GM18873 (cell line): ENCODE data around the gene FRAS1.
"Not testable (repeated sequence)": the region's sequence is repeated elsewhere in the genome, so short reads cannot be mapped to it uniquely, and the experiment has no call there.

Source experiments
- ATAC-seq: cut with Tn5 transposase; IDR thresholded peaks from one replicate; pipeline ENCODE4 v1.9.1; 2021; ENCODE audit warnings: mild to moderate bottlenecking, moderate library complexity, moderate number of reproducible peaks; ENCODE audit not compliant: unreplicated experiment, low FRiP score

Gene FRAS1

DNA sequence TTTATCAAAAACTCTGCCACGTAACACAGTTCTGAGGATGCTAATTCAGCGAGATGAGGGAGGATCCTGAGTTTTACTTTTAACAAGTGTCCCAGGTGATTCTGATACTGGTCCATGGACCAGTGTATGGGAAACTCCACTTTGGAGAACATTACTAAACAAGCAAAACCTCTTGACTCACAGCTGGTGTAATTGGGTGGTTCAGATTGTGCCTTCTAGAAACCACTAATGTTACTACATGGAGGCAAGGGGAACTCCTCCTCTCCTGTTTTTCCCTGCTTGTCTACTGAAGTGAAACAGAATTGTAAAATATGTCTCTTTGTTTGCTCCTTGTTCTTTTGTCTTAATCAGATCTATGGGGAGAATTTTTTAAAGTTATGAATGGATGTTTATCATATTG, 62.6 kb downstream of the FRAS1 start:
- ATAC-seq = no peak

DNA sequence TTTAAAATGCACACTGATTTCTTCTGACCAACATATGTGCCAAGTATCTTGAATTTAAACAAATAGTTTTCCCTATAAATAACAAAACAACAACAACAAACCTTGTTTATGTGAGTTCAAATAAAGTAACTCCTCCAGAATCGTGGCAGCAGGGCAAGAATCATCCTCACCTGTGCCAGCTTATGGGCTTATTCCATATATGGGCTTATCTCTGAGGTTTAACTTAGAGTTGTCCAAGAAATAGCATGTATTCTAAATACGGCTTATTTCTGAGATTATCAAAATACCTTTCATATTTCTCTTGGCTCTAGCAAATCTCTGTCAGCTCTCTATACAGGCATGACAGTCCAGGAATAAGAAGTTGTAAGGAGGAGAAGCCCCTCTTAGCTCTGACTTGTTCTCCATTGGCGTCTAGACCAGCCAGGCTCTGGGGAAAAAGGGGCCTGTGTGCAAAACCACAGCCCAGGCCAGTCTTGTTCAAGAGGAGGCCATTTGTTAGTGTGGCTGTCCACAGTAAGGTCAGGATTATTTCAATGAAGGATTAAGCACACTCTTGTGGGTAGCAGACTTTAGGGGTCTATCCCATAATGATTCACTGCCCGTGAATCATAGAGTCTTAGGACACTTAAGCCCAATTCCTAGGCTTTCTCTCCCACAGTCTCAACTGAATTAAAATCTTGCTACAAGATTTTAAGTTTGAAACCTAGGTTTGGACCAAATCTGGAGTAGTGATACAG, 63.2 kb downstream of the FRAS1 start:
- no peak for ATAC-seq

DNA sequence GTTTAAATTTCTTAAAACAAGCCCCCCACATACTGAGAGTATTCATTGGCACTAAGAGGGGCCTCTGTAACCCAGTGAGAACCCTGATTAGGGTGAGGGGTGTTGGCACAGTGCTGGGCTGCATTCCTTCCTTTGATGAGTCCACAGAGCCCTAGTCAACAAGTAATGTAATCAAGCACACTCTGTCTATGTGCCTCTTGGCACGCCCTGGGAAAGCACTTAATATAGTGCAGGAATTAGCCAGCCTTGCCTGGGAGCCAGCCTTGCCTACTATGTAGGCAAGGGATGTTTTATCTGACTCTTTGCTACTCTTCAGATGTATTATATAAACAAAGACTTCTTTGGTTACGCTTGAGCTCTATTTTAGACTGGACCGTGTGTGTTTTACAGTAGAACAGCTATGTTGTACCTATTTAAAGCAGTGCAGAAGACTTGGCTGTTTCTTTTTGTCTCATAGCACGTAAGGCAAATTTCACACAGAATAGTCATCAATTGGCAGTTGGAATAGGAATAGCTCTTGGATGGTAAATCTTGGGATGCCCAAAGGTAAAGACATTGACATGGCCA, 64.3 kb downstream of the FRAS1 start:
- no peak for ATAC-seq

DNA sequence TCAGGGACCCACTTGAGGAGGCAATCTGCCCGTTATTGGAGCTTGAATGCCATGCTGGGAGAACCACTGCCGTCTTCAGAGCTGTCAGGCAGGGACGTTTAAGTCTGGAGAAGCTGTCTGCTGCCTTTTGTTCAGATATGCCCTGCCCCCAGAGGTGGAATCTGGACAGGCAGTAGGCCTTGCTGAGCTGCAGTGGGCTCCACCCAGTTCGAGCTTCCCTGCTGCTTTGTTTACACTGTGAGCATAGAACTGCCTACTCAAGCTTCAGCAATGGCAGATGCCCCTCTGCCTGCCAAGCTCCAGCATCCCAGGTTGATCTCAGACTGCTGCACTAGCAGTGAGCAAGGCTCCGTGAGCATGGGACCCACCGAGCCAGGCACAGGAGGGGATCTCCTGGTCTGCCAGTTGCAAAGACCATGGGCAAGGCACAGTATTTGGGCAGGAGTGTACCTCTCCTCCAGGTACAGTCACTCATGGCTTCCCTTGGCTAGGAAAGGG, 68.8 kb downstream of the FRAS1 start:
- ATAC-seq = not testable (repeated sequence)

DNA sequence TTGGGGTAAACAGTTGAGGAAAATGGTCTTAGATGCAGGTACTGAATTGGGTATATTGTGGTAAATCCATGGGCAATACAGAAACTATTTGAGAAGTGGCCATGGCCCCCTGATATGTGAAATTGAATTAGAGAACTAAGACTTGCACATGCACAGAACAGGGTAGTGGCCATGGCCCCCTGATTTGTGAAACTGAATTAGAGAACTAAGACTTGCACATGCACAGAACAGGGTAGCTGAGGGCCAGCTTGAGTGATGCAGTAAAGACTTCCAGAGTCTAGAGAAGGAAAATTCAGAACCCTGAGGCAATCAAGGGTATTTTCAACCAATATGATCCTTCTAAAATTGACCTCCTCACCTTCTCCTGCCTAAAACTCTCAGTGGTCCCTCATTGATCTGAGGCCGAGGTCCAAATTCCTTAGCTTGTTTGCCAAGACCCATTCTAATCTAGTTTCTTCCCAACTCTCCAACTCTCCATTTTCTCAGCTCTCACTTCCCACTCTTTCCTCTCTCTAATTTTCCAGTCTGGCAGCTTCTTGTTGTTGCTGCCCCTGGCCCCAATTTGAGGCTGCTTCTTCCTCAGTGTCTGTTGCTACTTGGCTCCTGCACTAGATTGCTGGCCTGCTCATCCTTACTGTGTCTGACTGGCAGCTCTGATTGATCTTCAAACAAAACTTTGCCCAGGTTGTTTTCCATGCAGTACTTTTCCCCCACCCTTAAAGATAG, 72.4 kb downstream of the FRAS1 start:
- no peak for ATAC-seq

DNA sequence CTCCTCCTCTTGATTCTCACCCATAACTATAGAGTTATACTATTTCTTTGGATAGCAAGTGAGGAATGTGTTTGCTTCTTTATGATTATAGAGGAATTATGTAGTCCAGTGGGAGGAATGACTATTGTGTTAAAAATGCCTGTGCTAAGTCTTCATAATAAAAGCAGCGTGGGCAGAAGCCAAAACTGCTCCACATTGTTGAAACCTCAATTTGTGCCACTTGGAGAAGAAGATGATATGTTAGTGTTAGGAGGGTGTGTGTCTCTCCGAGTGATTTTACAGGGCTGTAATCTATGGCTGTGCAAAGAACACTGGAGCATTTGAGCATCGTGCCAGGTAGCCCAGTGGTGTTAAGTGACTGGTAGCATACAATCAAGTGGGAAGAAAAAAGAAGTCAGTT, 74.3 kb downstream of the FRAS1 start:
- ATAC-seq = no peak

DNA sequence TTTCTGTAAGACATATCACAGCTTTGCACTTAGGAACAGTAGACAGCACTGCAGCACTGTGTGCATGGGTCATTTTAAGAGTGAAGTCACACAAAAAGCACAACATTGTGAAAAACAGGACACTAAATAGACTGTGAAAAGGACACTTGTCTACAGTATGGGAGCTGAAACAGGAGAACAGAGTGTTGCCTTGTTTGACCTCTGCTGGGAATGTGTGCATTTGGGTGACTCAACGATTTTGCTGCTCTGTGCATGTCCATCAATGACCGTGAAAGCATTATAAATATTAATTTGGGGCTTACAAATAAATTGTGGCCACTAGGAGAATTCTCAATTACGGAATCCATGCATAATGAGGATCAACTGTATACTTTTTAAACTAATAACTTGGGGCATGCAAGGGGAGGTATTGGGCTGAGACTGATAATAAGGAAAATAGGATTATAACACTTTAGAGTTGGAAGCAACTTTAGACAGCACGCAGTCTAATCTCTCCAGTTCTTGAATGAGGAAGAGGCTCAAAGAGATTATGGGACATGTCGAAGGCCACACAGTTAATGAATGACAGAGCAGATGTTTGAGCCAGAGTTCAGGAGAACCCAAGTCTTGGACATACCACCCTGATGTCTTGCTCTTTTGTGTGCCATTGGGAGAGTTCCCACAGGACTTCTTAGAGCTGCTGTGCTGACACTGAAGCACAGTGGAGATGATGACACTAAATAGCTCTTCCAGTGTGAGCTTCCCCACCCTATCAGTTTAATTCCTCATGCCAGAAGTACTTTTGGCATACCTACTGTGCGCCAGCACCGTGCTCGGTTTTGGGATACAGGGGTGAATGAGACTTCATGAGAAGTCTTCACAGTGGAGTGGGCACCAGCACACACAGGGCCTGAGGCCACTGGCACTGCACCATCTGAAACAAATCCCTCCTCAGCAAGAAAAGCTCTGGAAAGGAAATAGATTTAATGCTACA, 79.3 kb downstream of the FRAS1 start:
- no peak for ATAC-seq

DNA sequence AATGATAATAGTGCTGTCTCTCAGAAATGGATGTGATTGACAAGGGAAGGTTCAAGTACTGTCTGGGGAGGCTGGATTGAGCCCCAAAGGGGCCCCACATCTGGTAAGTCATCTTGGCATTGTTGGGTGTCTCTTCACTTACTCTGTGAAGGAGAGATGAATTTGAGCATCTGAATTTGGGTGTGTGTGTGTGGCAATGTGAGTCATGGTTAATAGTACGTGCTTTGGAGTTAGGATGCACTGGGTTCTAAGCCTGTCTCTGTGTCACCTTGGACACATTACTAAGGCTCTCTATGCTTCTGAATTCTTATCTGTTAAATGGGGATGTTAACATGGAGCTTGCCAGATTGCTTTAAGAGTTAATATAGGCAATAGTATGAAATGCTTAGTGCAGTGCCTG, 80.4 kb downstream of the FRAS1 start:
- no peak for ATAC-seq

DNA sequence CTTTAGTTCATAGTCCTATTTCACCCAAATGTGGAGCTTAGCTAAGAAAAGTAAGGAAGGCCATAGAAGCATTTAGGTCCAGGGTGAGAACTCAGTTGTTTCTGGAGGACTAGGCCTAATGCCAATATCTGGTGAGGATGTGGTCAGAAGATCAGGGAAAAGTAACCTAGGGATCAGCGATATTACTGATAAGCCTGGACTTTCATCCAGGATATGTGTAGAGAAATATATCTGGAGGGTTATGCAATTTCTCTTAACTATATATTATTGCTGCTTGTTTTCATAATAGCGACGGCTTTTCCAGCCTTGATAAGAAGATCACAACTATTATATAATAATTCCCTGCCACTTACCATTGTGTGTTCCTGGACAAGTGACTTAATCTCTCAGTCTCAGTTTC, 81.1 kb downstream of the FRAS1 start:
- no peak for ATAC-seq

DNA sequence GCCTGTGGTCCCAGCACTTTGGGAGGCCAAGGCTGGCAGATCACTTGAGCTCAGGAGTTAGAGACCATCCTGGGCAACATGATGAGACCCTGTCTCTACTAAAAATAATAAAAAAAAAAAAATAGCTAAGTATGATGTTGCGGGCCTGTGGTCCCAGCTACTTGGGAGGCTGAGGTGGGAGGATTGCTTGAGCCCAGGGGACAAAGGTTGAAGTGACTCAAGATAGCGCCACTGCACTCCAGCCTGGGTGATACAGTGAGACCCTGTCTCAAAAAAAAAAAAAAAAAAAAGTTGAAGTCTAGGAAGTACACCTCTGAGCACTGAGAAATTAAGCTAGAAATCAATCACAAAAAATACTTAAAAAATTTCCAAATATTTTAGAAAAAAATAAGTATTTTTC, 86.5 kb downstream of the FRAS1 start:
- ATAC-seq = no peak

DNA sequence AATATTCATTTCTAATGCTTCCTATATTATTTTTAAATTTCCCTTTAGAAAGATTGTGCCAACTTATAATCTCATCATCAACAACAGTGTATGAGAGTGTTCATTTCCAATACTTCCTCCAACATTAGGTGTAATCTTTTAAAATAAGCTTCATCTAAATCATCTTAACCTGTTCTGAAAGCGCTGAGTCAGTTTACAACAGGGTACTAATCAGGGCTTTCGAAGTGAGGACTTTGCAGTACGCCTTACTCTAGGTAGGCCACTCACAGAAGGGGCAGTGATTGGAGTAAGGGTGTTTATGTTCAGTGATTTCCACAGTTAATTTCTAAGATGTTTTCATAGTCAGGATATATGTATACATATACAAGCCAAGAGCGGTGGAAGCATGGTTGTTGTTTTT, 87.9 kb downstream of the FRAS1 start:
- ATAC-seq = no peak

DNA sequence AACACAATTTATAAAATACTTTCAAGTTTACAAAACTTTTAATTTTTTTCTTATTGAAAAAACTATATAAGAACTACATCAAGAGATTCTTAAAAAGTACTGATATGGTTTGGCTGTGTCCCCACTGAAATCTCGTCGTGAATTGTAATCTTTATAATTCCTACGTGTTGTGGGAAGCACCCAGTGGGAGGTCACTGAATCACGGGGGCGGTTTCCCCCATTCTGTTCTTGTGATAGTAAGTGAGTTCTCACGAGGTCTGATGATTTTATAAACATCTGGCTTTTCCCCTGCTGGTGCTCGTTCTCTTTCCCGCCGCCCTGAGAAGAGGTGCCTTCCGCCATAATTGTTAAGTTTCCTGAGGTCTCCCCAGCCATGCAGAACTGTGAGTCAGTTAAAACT, 88.5 kb downstream of the FRAS1 start:
- no peak for ATAC-seq

DNA sequence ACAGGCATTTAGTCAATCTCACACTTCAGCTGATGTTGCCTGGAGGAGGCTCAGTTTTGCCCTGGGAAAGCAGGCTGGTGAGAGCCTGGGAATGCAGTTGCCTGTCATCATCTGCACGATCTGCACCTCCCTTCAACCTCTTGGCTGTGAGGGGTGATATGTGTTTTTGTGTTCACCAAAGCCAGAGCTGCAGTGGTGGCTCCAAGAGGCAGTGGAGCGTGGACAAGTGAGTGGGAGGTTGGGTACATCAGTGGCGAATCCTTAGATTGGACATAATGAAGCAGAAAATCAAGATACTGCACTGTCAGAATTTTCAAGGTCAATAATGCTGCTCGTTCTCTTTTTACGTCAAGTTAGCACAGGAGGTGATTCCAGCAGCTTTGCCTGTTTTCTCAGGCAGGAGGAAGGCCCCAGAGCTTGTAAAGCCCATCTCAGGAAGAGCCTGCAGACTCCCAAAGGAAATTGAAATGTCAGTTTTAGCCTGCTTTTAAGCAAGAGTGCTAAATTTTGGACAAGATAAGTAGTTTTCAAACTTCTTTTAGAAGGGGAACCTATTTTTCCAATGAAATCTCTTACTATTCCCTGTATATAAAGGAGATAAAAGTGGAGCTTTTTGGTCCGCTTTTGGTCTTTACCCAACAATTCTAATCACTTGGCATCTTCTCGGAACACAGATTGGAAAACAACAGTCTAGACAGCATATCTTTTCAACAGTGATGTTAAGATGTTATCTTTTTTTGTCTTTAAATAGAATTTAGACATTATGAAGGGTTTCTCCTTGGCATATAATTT, 92.8 kb downstream of the FRAS1 start:
- ATAC-seq = no peak

DNA sequence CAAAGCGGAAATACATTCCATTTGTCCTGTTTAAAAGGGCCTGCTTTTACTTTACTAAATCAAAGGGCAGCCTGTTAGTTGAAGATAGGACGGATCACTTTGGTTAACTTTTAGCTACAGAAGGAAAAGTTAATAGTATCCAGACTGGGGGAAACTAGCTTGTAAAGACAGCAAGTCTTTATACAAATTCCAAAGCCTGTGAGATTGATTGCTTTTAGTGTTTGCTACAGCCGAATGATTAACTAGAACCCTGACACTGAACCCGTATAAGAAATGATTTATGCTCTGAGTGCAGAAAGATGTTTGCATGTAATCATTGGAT, 93.4 kb downstream of the FRAS1 start:
- no peak for ATAC-seq

DNA sequence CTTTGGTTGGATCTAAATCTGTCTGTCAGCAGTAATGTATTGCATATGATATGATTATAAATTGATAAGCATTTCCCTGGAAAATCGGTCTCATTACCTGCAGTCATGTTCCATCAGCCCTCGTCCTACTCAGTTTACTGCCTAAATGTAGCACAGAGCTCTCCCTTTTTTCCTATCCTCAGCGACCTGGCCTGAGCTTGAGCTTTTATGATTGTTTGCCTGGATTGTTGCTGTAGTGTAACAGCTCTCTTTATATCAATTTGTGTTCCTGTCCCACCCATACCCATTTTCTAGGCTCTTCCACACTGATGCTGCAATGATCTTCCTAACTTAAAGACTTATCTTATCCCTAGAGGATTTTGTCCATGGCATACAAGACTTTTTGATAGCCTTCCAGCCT, 95.7 kb downstream of the FRAS1 start:
- ATAC-seq = no peak

DNA sequence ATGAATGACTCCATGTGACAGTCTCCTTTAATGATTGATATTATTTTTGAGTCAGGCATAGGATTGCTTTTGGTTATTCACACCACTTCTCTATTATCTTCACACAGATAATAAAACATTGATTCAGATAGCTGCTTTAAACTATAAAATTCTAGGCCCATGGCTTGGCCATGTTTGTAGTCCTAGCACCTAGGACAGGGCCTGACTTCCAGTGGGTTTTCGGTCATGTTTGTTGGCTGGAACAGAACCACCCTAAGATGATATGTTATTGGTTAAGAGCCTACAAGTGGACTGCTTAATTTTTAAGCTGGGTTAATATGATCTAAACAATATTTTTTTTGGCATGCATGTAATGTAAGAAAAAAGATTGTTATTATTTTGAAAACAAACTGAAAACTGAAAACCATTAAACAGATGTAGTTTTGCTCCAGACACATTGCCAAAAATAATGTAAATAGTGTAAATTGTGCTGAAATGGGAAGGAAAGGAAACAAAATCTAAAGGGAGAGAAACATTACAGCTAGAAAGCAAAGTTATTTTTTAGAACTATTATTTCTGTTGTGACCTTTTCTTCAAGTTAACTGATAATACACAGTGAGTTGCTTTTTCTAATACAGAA, 98.0 kb downstream of the FRAS1 start:
- ATAC-seq = no peak

DNA sequence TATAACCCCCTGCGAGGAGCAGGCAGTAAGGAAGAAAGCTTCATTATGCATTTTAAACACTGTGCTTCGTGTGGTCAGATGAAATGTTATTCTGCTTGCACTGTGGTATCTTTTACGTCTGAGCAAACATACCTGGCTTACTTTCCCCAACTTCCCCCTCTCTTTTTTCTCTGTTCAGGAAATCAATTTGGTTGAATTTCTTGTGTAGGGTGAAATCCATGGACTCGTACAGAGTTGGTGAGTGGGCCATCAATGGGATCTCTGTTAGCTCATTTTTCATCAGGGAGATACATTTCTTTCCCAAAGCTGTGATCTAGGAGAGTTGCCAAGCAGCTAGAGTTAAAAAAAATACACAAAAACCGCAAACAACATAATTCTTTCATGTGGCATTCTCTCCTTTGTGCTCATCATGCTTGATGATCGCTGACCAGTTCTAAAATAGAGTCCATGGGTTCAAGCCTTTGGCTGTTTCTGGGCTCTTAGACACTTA, 98.5 kb downstream of the FRAS1 start:
- ATAC-seq = no peak

DNA sequence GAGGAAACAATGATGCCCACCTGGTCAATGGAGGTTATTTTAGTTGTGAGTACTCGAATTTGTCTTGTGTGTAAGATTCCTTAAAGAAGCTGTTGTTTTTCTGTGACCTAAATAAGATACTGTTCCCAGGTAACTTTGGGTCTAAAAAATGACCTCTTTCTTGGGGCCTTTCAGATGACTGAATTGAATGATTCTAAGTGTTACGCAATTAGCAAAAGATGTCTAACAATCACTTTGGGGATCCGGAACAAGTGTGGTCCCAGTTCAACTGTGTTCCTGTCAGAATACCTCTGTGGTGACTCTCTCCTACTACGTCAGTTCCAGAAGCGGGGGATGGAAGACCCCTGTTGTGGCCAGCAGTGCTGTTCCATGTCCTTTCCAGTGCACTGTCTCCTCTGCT, 99.4 kb downstream of the FRAS1 start:
- ATAC-seq = no peak

DNA sequence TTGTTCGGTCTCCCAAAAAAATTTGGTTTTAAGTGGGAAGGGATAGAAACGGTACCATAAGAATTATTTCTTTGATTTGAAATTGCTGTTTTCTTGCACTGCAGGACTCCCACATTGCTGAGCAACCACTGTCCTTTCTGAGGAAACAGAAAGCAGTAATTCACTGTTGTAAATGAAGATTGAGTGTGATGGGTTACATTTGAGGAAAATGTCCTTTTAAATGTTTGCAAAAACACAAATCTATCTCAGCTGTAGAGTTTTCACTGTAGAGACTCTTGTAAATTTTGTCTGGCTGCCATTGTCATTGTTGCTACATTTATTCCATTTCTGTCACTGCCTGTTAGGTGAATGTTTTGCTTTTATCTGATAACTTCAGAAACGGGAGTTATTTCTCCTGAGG, 105.2 kb downstream of the FRAS1 start:
- no peak for ATAC-seq
